GM12892 (cell line): ENCODE measurements around the gene P3H2.

ENCODE experiments used
- DNase-seq: peaks from one replicate; pipeline ENCODE4 v3.0.0; 2011; ENCODE audit not compliant: insufficient read length
- FAIRE-seq: peaks from 2 replicates; lab custom pipeline; 2011; peaks lifted over from hg19 to GRCh38; lab: Jason Lieb, UNC
- POLR2A ChIP-seq: IDR thresholded peaks from 2 replicates; pipeline ENCODE4 v1.6.1; 2011; ENCODE audit warnings: low read depth, low read length, control low read depth
- POLR2AphosphoS5 ChIP-seq: IDR thresholded peaks from 2 replicates; pipeline ENCODE4 v1.6.1; 2011; ENCODE audit warnings: low read depth, low read length, control low read depth
- TAF1 ChIP-seq: IDR thresholded peaks from 2 replicates; pipeline ENCODE4 v1.6.1; 2011; ENCODE audit warnings: low read depth, mild to moderate bottlenecking, control low read depth, low read length, borderline replicate concordance

P3H2 gene

DNA sequence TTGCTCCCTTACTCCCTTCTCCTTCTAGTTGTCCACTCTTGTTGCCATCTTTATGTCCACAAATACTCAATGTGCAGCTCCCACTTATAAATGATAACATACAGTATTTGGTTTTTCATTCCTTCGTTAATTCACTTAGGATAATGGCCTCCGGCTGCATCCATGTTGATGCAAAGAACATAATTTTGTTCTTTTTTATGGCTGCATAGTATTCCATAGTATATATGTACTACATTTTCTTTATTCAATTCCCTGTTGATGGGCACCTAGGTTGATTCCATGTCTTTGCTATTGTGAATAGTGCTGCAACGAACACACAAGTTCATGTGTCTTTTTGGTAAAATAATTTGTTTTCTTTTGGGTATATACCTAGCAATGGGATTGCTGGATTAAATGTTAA is 21.3 kb upstream of the P3H2 start:
- DNase-seq = no peak
- no peak for TF ChIP-seq POLR2A
- TF ChIP-seq POLR2AphosphoS5 = no peak
- no peak for TF ChIP-seq TAF1
- FAIRE-seq = no peak

DNA sequence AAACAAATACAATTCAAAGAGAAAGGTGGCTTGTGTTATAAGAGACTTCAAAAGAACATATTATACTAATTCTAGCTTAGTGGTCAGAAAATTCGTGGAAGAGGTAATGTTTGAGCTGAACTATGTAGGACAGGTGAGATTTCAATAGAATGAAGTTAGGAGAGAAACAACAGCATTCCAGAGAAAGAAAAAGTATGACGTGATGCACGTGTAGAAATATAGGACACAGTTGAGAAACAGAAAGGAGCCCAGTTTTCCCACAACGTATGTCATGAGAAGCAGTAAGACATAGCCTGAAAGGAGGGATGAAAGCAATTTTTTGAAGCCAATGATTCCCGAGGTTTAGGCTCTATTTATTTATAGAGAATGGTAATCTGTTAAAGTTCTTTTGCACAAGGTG is 18.7 kb upstream of the P3H2 start:
- FAIRE-seq (no peak), DNase-seq (no peak)
- no peak for TF ChIP-seq TAF1
- TF ChIP-seq POLR2AphosphoS5 = no peak
- no peak for TF ChIP-seq POLR2A

- TF ChIP-seq POLR2AphosphoS5 (no peak), TAF1 (no peak), POLR2A (no peak)
- FAIRE-seq (no peak), DNase-seq (no peak)
Measured at GRCh38 chr3:190132371-190132770, 11.7 kb upstream of the P3H2 start.

DNA sequence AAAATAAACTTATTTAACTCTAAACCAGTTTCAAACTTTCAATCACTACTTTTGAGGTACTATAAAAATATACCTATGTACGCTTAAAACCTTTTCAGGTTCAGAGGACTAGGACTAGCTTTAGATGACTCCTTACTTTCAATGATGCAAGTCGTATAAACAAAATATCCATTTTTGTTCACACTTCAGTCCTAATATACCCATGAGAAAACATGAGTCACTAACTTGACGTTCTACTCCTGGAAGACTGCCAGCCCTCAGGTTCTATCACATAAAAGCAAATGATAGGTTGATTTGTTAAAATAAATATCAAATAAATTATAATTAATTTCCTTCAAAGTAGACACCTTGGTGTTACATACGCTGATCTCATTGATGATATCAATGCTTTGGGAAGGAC is 10.6 kb upstream of the P3H2 start:
- TF ChIP-seq TAF1 (no peak), POLR2AphosphoS5 (no peak), POLR2A (no peak)
- no peak for FAIRE-seq

DNA sequence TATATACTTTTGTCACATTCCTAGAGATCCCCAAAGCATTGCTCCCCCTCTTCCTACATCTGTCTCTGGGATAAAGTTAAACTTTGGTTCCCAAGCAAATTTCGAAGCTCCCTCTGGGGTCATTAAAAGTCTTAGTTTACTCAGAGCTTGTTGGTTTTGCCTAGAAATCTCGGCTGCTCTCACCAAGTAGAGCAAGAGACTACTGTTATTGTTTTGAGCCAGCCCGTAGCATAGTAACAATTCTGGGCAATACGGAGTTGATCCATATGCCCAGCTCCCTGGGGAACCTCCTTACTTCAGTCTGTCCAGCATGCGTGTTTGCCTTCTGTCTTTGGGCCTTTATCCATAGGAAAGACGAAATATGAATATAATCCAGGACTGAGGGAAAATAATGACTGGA is 10.0 kb upstream of the P3H2 start:
- TF ChIP-seq POLR2A (no peak), POLR2AphosphoS5 (no peak), TAF1 (no peak)
- no peak for DNase-seq
- FAIRE-seq = no peak

More for the DNA sequence above, 10.6 kb upstream of the P3H2 start:
- DNase-seq = no peak

DNA sequence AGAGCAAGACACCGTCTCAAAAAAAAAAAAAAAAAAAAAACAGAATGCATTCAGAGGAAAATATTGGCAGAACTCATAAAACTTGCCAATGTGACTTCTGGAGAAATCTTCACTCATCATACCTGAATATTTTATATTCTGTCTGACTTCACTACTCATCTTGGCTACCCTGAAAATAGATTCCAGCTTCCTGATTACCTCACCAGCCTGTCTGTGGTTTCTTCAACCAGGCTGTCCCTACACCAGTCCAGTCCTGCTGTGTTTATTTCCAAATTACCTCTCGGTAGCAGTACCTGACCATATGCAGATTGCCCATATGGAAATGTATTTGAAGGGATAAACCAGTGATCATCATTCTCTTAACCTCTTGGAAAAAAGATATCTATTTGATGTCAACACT is 9.3 kb upstream of the P3H2 start:
- DNase-seq (no peak), FAIRE-seq (no peak)
- TF ChIP-seq POLR2AphosphoS5 = no peak
- TF ChIP-seq TAF1 = no peak
- no peak for TF ChIP-seq POLR2A

GRCh38 chr3:190127797-190128196 is 7.1 kb upstream of the P3H2 start:
- FAIRE-seq = no peak
- TF ChIP-seq POLR2AphosphoS5 (no peak), TAF1 (no peak), POLR2A (no peak)
- DNase-seq = no peak

- FAIRE-seq = no peak
- no peak for DNase-seq
- TF ChIP-seq POLR2A (no peak), TAF1 (no peak), POLR2AphosphoS5 (no peak)
Measured at GRCh38 chr3:190127195-190127594, 6.5 kb upstream of the P3H2 start.

DNA sequence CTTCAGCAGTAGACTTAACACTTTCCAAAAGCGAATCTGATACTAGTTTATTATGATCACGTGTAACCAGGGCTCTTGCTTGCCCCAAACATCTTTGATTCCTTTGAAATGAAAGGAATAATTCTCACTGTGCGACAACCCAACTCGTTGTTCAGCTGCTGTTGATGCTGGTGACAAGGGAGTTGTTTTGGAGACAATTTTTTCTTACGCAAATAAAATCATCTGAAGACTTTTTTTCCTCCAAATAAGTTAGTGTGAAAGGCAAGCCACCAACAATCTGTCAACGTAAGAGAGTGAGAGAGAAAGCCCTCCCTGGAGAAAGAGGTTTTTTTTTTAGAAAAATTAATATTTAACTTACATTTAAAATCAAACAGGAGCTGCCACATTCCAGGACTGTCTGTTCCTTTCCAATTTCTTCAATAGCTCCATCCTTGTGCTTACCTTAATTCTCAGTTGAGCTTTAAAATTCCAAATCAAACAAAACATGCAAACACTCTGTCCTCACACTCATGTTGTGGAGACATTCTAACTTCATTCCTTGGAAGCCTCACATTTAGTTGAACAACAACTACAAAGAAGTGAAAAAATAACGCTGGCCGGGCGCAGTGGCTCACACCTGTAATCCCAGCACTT is 4.9 kb upstream of the P3H2 start:
- DNase-seq = no peak
- TF ChIP-seq TAF1 (no peak), POLR2AphosphoS5 (no peak), POLR2A (no peak)
- FAIRE-seq = peak; percentile 54

DNA sequence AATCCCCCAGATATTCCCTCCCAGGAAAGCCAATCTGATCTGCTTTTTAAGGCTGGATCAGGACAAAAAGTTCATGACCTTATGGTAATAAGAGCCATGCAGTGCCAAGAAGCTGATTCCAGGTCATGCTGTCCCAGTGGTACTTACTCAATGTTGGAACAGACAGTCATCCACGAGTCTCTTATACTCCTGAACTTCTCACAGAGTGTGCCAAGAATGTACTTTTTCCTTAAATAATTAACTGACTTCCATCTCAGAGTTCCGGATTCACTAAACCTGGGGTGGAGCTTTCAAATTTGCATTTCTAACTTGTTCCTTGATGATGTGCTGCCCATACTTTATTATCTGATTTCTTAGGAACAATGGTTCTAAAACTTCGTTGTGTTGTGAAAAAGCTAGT is 3.4 kb upstream of the P3H2 start:
- FAIRE-seq (no peak), DNase-seq (no peak)
- TF ChIP-seq TAF1 (no peak), POLR2A (no peak), POLR2AphosphoS5 (no peak)

GRCh38 chr3:190122198-190122771 is 1.6 kb upstream of the P3H2 start:
- TF ChIP-seq POLR2AphosphoS5 (no peak), POLR2A (no peak), TAF1 (no peak)
- DNase-seq = no peak
- FAIRE-seq = peak; percentile 68

DNA sequence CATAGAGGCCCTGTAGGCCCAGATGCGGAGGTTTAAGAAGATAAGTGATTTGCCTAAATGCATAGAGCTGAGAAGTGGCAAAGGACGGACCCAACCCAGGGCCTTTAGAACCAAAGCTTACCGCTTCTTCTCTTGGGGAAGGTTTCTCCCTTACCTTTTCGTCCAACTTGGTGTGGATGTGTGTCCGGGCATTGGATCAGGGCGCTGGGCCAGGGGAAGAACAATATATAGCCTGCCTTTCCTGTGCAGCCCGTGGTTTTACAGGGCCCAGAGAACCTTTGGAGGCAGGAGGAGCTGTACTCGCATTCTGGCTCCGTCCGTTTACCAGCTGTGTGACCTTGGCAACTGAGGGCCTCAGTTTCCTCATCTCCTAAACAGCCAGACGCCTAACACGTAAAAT is 686 bp upstream of the P3H2 start:
- FAIRE-seq (no peak), DNase-seq (no peak)
- no peak for TF ChIP-seq POLR2A
- no peak for TF ChIP-seq POLR2AphosphoS5
- no peak for TF ChIP-seq TAF1

DNA sequence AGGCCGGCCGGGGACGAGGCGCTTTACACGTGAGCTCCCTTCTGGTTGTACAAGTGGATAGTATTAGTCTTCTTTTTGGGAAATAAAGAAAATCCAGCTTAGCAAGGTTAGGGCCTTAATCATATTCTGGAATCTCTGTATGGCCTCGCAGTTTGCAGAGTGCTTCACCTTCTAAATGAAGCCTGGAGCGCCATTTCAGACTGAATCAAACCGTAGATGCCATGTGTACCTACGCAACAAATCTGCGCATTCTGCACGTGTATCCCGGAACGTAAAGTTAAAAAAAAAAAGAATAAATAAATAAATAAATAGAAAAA is 322 bp upstream of the P3H2 start:
- no peak for TF ChIP-seq TAF1
- TF ChIP-seq POLR2A = no peak
- no peak for TF ChIP-seq POLR2AphosphoS5
- DNase-seq (no peak), FAIRE-seq (no peak)
